Thoracic aorta (tissue), 2 donors: Measurements from ENCODE around the gene UFSP1. TPM values are rescaled to one million over a fixed set of nuclear protein-coding genes. Genes with fewer than 3 reads are reported as not detected.

Experiments used
- ATAC-seq: fragments of 150-250 bp; one replicate; pipeline ENCODE4 v1.8.0; 2017; ENCODE audit warnings: low read depth; ENCODE audit not compliant: insufficient number of reproducible peaks, low FRiP score
- DNase-seq: peaks from one replicate; pipeline ENCODE4 v3.0.0-alpha.2; 2020; ENCODE audit warnings: low spot score
- H3K27ac ChIP-seq, 2 donors: fragments of 200-600 bp; sonication (generic); 1 replicate in 1 of 2; 2 replicates in 1 of 2; pipeline ENCODE4 v1.5.1; 2016; ENCODE audit warnings: mild to moderate bottlenecking in 2 of 2, moderate library complexity in 2 of 2
- H3K27me3 ChIP-seq: fragments of 200-600 bp; sonication (generic); replicated peaks from 2 replicates; pipeline ENCODE4 v1.6.0; 2016; ENCODE audit warnings: mild to moderate bottlenecking; ENCODE audit not compliant: insufficient read depth
- H3K36me3 ChIP-seq: fragments of 200-600 bp; sonication (generic); one replicate; pipeline ENCODE4 v1.5.1; 2016
- H3K4me1 ChIP-seq, 2 donors: fragments of 200-600 bp; sonication (generic); 1 replicate in 1 of 2; 2 replicates in 1 of 2; pipeline versions ENCODE4 v1.5.1 to v1.6.0; 2016; ENCODE audit warnings: low read depth in 2 of 2, mild to moderate bottlenecking in 1 of 2; ENCODE audit not compliant: control insufficient read depth in 1 of 2
- H3K4me3 ChIP-seq: fragments of 200-600 bp; sonication (generic); 2 replicates; pipeline ENCODE4 v1.5.1; 2016; ENCODE audit warnings: mild to moderate bottlenecking
- H3K9me3 ChIP-seq: fragments of 200-600 bp; sonication (generic); 2 replicates; pipeline ENCODE4 v1.5.1; 2016
- total RNA-seq, 2 donors: library from RNA; depleted of rRNA; stranded (reverse); fragments of >200 nt; gene quantifications; one replicate each; pipeline versions ENCODE4 v1.1.0 to v1.2.3, GENCODE V29; 2016
- TF ChIP-seq, protein P1 (sequence below): fragments of 200-600 bp; sonication (generic); IDR thresholded peaks from one replicate; pipeline ENCODE4 v1.5.1; 2019; ENCODE audit warnings: antibody characterized with exemption

Gene UFSP1
- total RNA-seq, 2 donors from 2014 or later: 2.7 to 4.1 TPM

DNA sequence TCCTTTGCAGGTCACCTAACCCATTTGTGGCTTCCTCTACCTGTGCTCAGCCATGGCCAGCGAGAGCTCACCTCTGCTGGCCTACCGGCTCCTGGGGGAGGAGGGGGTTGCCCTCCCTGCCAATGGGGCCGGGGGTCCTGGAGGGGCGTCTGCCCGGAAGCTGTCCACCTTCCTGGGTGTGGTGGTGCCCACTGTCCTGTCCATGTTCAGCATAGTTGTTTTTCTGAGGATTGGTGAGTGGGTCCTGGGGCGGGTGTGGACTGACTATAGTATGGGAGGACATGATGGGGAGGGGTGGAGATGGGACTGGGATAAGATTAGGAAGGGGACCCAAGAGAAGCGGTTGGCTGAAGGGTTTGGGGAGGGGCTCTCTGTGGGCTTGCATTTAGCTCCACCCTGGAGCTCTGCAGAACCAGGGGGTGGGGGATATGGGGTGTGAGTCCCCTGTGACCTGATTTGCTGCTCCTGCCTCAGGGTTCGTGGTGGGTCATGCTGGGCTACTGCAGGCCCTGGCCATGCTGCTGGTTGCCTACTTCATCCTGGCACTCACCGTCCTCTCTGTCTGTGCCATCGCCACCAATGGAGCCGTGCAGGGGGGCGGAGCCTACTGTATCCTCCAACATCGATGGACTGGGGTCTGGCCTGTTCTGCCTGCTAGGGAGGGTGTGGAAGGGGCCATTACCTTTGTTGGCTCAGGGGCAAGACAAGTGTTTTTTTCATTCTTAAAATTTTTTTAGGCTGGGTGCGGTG lies 35.2 kb downstream of the UFSP1 start:
- H3K27me3 ChIP-seq: no peaks in the 10 kb centered on the region
- H3K9me3 ChIP-seq: no peaks in the 10 kb centered on the region
- H3K27ac ChIP-seq: no peak overlapping the region
- ATAC-seq (no peak), DNase-seq (no peak)
- no peak overlapping the region for H3K4me3 ChIP-seq
- H3K36me3 ChIP-seq: peaks cover 5% of the 10 kb centered on the region
- peaks cover 0 to 8% of the 10 kb centered on the region in 2 donors for H3K4me1 ChIP-seq
- TF ChIP-seq, protein P1, sequence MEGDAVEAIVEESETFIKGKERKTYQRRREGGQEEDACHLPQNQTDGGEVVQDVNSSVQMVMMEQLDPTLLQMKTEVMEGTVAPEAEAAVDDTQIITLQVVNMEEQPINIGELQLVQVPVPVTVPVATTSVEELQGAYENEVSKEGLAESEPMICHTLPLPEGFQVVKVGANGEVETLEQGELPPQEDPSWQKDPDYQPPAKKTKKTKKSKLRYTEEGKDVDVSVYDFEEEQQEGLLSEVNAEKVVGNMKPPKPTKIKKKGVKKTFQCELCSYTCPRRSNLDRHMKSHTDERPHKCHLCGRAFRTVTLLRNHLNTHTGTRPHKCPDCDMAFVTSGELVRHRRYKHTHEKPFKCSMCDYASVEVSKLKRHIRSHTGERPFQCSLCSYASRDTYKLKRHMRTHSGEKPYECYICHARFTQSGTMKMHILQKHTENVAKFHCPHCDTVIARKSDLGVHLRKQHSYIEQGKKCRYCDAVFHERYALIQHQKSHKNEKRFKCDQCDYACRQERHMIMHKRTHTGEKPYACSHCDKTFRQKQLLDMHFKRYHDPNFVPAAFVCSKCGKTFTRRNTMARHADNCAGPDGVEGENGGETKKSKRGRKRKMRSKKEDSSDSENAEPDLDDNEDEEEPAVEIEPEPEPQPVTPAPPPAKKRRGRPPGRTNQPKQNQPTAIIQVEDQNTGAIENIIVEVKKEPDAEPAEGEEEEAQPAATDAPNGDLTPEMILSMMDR: no peak

DNA sequence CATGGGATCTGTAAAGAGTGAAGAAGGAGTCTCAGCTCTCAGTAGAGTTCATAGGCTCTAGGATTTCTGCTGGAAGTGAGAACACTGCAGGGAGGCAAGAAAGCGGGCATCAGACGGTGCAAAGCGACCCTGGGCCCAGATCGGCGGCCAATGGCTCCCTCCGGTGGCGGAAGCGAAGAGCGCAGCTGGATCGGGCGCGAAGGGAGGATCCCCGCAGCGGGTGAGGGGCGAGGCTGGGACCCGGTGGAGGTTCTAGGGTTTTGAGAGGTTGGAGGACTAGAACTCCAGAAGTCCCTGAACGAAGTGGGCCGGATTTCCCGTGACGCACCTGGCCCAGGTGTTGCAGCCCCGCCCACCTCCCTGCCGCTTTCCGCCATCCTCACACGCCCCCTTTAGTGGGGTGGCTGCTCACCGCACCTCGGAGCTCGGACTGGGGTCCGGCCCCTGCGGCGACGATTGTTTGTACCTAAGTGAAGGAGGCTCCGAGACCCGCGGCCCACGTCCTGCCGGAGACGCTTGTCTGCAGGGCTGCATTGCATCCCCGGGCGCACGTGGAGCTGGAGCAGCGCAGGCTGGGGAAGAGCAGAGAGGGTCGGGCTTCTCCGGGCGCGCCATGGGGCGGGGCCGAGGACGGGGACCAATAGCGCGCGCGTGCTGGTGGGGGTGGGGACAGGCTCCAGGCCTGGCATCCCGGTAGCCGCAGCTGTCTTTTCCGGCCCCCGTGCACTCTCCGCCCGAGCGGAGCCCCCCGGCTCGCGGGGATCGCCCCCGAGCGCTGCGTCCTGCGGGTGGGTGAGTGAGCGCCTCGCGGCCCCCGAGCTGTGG lies 37.3 kb downstream of the UFSP1 start, which contains the start of gene SLC12A9:
Gene SLC12A9 (plus strand): TSS at position 666 of the 825 bp plus-strand sequence. CDS start 1,485 bp downstream, outside the sequence.
- H3K9me3 ChIP-seq: no peaks in the 10 kb centered on the region

DNA sequence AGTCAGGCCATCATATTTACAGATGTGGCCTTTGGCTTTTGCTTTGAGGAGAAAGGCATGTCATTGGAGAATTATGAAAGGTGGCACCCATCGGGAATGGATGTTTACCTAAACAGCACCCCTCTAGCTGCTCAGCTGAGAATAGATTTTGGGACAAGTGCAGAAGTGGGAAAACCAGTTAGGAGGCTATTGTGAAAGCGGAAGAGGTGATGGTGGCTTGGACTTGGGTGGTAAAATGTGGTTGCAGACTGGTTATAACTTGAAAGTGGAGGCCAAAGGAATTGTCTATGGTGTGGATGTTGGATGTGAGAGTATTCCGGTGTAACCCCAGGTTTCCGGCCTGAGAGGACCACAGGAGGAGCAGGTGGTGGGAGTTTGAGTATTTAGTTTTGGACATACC lies 42.2 kb downstream of the UFSP1 start:
- H3K4me3 ChIP-seq: no peak overlapping the region
- TF ChIP-seq, protein P1: no peak
- no peaks in the 10 kb centered on the region for H3K27me3 ChIP-seq
- H3K4me1 ChIP-seq: peaks cover 0 to 8% of the 10 kb centered on the region in 2 donors
- DNase-seq (no peak), ATAC-seq (no peak)
- H3K27ac ChIP-seq: no peak overlapping the region
- no peaks in the 10 kb centered on the region for H3K36me3 ChIP-seq
- no peaks in the 10 kb centered on the region for H3K9me3 ChIP-seq

More for the DNA sequence above, 37.3 kb downstream of the UFSP1 start, which contains the start of gene SLC12A9:
- peaks cover 0 to 8% of the 10 kb centered on the region in 2 donors for H3K4me1 ChIP-seq
- peak within 1 kb of the TSS; percentile 75 to 76 for H3K27ac ChIP-seq
- peaks cover 5% of the 10 kb centered on the region for H3K36me3 ChIP-seq
- peak within 1 kb of the TSS; percentile 81 for H3K4me3 ChIP-seq
- TF ChIP-seq, protein P1: peak; percentile 89
- peak; percentile 93 for ATAC-seq
- peak; percentile 70 for DNase-seq
- no peaks in the 10 kb centered on the region for H3K27me3 ChIP-seq

DNA sequence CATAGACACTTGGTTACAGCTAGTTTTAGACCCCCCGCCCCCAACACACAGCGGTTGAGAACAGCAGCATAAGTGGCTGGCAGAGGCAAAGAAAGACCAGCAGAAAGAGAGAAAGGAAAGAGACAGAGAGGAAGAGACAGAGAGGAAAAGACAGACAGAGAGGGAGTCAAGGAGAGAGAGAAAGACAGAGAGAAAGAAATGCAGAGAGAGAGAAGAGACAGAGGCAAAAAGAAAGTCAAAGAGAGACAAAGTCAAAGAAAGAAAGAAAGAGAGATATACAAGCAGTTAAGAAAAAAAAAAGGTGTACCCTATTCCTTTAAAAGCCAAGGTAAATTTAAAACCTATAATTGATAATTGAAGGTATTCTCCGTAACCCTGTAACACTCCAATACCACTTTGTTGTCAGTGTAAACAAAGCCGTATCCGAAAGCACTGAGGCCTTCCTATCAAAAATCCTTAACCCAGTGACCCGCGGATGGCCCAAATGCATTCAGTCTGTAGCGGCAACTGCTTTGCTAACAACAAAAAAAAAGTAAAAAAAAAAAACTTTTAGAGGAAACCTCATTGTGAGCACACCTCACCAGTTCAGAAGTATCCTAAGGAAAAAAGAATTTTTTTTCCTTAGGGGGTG lies 48.9 kb downstream of the UFSP1 start:
- H3K9me3 ChIP-seq: no peaks in the 10 kb centered on the region
- H3K4me1 ChIP-seq: peaks cover 0 to 4% of the 10 kb centered on the region in 2 donors
- no peak for ATAC-seq
- no peaks in the 10 kb centered on the region for H3K36me3 ChIP-seq
- H3K27ac ChIP-seq: no peak overlapping the region
- H3K4me3 ChIP-seq: no peak overlapping the region
- DNase-seq: no peak
- no peaks in the 10 kb centered on the region for H3K27me3 ChIP-seq
- TF ChIP-seq, protein P1: no peak

DNA sequence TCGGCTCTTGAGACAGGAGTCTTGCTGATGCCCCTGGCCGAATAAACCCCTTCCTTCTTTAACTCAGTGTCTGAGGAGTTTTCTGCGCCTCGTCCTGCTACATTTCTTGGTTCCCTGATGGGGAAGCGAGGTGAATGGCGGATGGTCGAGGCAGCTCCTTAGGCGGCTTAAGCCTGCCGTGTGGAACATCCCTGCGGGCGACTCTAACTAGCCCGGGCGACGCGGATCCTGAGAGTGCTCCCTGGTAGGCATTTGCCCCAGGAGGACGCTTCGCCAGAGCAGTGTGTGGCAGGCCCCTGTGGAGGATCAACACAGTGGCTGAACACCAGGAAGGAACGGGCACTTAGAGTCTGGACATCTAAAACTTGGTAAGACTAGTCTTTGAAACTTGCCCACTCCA lies 50.2 kb downstream of the UFSP1 start:
- no peaks in the 10 kb centered on the region for H3K27me3 ChIP-seq
- no peaks in the 10 kb centered on the region for H3K9me3 ChIP-seq
- no peaks in the 10 kb centered on the region for H3K36me3 ChIP-seq
- no peak for ATAC-seq
- H3K27ac ChIP-seq: no peak overlapping the region
- peaks cover 0 to 4% of the 10 kb centered on the region in 2 donors for H3K4me1 ChIP-seq
- TF ChIP-seq, protein P1: no peak
- no peak for DNase-seq
- no peak overlapping the region for H3K4me3 ChIP-seq
